Neural cell (in vitro differentiated cells): ENCODE measurements around the gene SLF1. TPM values are rescaled to one million over a fixed set of nuclear protein-coding genes. Genes with fewer than 3 reads are reported as not detected.

Source experiments
- H2AFZ ChIP-seq: fragments of 200-600, 300-800 bp; sonication (generic), shearing (Covaris generic); 2 replicates; pipeline ENCODE4 v1.6.0; 2014; ENCODE audit warnings: low read depth, mild to moderate bottlenecking, antibody characterized with exemption, low read length, moderate library complexity
- H3F3A ChIP-seq: fragments of 200-600 bp; shearing (Covaris generic); 2 replicates; pipeline ENCODE4 v1.6.1; 2016; ENCODE audit warnings: mild to moderate bottlenecking, moderate library complexity, mixed read lengths, antibody characterized with exemption, low read length; ENCODE audit not compliant: insufficient read depth, poor library complexity, severe bottlenecking
- H3K27ac ChIP-seq: fragments of 200-600, 300-800 bp; sonication (generic), shearing (Covaris generic); 2 replicates; pipeline ENCODE4 v1.5.1; 2014; ENCODE audit warnings: mild to moderate bottlenecking, low read length, moderate library complexity
- H3K27me3 ChIP-seq: fragments of 300-800, 200-600 bp; sonication (generic), shearing (Covaris generic); 2 replicates; pipeline ENCODE4 v1.6.0; 2014; ENCODE audit warnings: mild to moderate bottlenecking, low read depth, low read length, moderate library complexity; ENCODE audit not compliant: insufficient read depth
- H3K36me3 ChIP-seq: fragments of 300-800, 200-600 bp; sonication (generic), shearing (Covaris generic); 2 replicates; pipeline ENCODE4 v1.5.1; 2014; ENCODE audit warnings: mild to moderate bottlenecking, antibody characterized with exemption, low read length, moderate library complexity; ENCODE audit not compliant: insufficient read depth
- H3K4me2 ChIP-seq: fragments of 300-800, 200-600 bp; sonication (generic), shearing (Covaris generic); 2 replicates; pipeline ENCODE4 v1.6.0; 2014; ENCODE audit warnings: mild to moderate bottlenecking, low read length
- H3K4me3 ChIP-seq: fragments of 300-800, 200-600 bp; sonication (generic), shearing (Covaris generic); 2 replicates; pipeline ENCODE4 v1.5.1; 2014; ENCODE audit warnings: mild to moderate bottlenecking, low read length, moderate library complexity
- H3K79me2 ChIP-seq: fragments of 200-600 bp; shearing (Covaris generic); replicated peaks from 2 replicates; pipeline ENCODE4 v1.6.0; 2014; ENCODE audit warnings: mild to moderate bottlenecking, low read length, moderate library complexity; ENCODE audit not compliant: insufficient read depth
- H3K9ac ChIP-seq: fragments of 300-800, 200-600 bp; sonication (generic), shearing (Covaris generic); 2 replicates; pipeline ENCODE4 v1.6.1; 2016; ENCODE audit warnings: mild to moderate bottlenecking, low read length, mixed read lengths
- H3K9me2 ChIP-seq: fragments of 200-600 bp; shearing (Covaris generic); 2 replicates; pipeline ENCODE4 v1.6.1; 2016; ENCODE audit warnings: mild to moderate bottlenecking, low read length, mixed read lengths; ENCODE audit not compliant: insufficient read depth
- H3K9me3 ChIP-seq: fragments of 200-600, 300-800 bp; sonication (generic), shearing (Covaris generic); 2 replicates; pipeline ENCODE4 v1.6.1; 2016; ENCODE audit warnings: mild to moderate bottlenecking, mixed run types, low read length, moderate library complexity, mixed read lengths
- H4K20me1 ChIP-seq: fragments of 200-600 bp; shearing (Covaris generic); 2 replicates; pipeline ENCODE4 v1.6.1; 2016; ENCODE audit warnings: mild to moderate bottlenecking, mixed run types; ENCODE audit not compliant: insufficient read depth
- CTCF ChIP-seq: fragments of 450-650 bp; IDR thresholded peaks from 2 replicates; pipeline ENCODE4 v1.5.1; 2014; ENCODE audit warnings: antibody characterized with exemption, mild to moderate bottlenecking, moderate library complexity; ENCODE audit not compliant: poor library complexity, severe bottlenecking
- EP300 ChIP-seq: fragments of 450-650 bp; conservative IDR thresholded peaks from 2 replicates; pipeline ENCODE4 v1.6.1; 2014; ENCODE audit warnings: antibody characterized with exemption, mild to moderate bottlenecking, moderate library complexity; ENCODE audit not compliant: poor library complexity, severe bottlenecking
- POLR2AphosphoS5 ChIP-seq: IDR thresholded peaks from 2 replicates; pipeline ENCODE4 v1.6.1; 2012
- RAD21 ChIP-seq: fragments of 450-650 bp; conservative IDR thresholded peaks from 2 replicates; pipeline ENCODE4 v1.6.1; 2014; ENCODE audit warnings: antibody characterized with exemption, mild to moderate bottlenecking, moderate library complexity
- TAF1 ChIP-seq: IDR thresholded peaks from 2 replicates; pipeline ENCODE4 v1.6.1; 2012; ENCODE audit warnings: low read depth
- polyA plus RNA-seq: library from polyadenylated mRNA; depleted of rRNA; stranded (reverse); fragments of >200 nt; gene quantifications from 2 replicates; pipeline ENCODE4 v1.2.3, GENCODE V29; 2014

Gene SLF1
- polyA plus RNA-seq, 1 donor from 2014 or later: 19.7 TPM

- Histone ChIP-seq H3K36me3 (no peaks in the 10 kb centered on the region), H3K27ac (no peak overlapping the region), H3F3A (no peaks in the 10 kb centered on the region), H2AFZ (no peak overlapping the region), H3K27me3 (no peaks in the 10 kb centered on the region), H3K4me2 (no peak overlapping the region), H3K9ac (no peak overlapping the region), H3K9me3 (no peaks in the 10 kb centered on the region), H3K79me2 (no peaks in the 10 kb centered on the region), H3K4me3 (no peak overlapping the region), H3K9me2 (no peaks in the 10 kb centered on the region), H4K20me1 (no peaks in the 10 kb centered on the region)
- TF ChIP-seq RAD21: no peak
- no peak for TF ChIP-seq CTCF
- TF ChIP-seq EP300: no peak
- TF ChIP-seq TAF1: no peak
- no peak for TF ChIP-seq POLR2AphosphoS5
Observed at GRCh38 chr5:94746731-94747124, 128.3 kb downstream of the SLF1 start.

Other genes starting within 250 kb of the SLF1 start
- gene KIAA0825, start 65 bp upstream of the SLF1 start, polyA plus RNA-seq: 5.1 and 5.3 TPM in 2 replicates